SK-N-SH (cell line): ENCODE data around the gene RNASEH1. TPM values are rescaled to one million over a fixed set of nuclear protein-coding genes. Genes with fewer than 3 reads are reported as not detected.

Experiments
- CTCF ChIA-PET: fragments of 300-600, 350-600 bp; formaldehyde crosslinking; extraction: SDS; loops from one replicate; lab custom pipeline; 2021; lab: Yijun Ruan, JAX
- POLR2A ChIA-PET: fragments of 350-600 bp; sonication (Branson Sonifier 250); formaldehyde crosslinking; extraction: SDS; loops from one replicate; lab custom pipeline; 2020; ENCODE audit warnings: antibody characterized with exemption, inconsistent platforms; lab: Yijun Ruan, JAX
- DNase-seq: peaks from one replicate; pipeline ENCODE4 v3.0.0; 2012
- H2AFZ ChIP-seq: fragments of 200-600 bp; sonication (generic); 2 replicates; pipeline ENCODE4 v1.8.1; 2016; ENCODE audit warnings: antibody characterized with exemption, mild to moderate bottlenecking, low read depth
- H3F3A ChIP-seq: fragments of 200-600 bp; sonication (generic); replicated peaks from 2 replicates; pipeline ENCODE3; 2016; ENCODE audit warnings: antibody characterized with exemption, mild to moderate bottlenecking; ENCODE audit not compliant: insufficient read depth
- H3K27ac ChIP-seq, 2 experiments: fragments of 200-500 bp in 1 of 2; fragments of 200-600 bp in 1 of 2; sonication (Bioruptor generic) in 1 of 2; sonication (generic), shearing (Covaris generic) in 1 of 2; 2 replicates each; pipeline versions ENCODE4 v1.5.1 to v1.6.1; 2014 to 2016; ENCODE audit warnings: low read depth in 2 of 2, inconsistent platforms in 1 of 2, low read length in 1 of 2, mild to moderate bottlenecking in 1 of 2, mixed read lengths in 1 of 2
- H3K27me3 ChIP-seq: fragments of 200-600 bp; sonication (generic), shearing (Covaris generic); 2 replicates; pipeline ENCODE4 v1.6.1; 2016; ENCODE audit warnings: mixed run types; ENCODE audit not compliant: insufficient read depth
- H3K36me3 ChIP-seq, 2 experiments: fragments of 200-500 bp in 1 of 2; fragments of 200-600 bp in 1 of 2; sonication (Bioruptor generic) in 1 of 2; sonication (generic) in 1 of 2; replicated peaks in 1 of 2; 2 replicates each; pipeline versions ENCODE3 to v1.5.1; 2014 to 2016; ENCODE audit warnings: low read length in 1 of 2, mild to moderate bottlenecking in 1 of 2; ENCODE audit not compliant: insufficient read depth in 2 of 2, control insufficient read depth in 1 of 2
- H3K4me1 ChIP-seq, 2 experiments: fragments of 200-500 bp in 1 of 2; fragments of 200-600 bp in 1 of 2; sonication (Bioruptor generic) in 1 of 2; sonication (generic), shearing (Covaris generic) in 1 of 2; 2 replicates each; pipeline versions ENCODE4 v1.5.1 to v1.6.1; 2014 to 2016; ENCODE audit warnings: low read depth in 1 of 2, low read length in 1 of 2, mixed run types in 1 of 2; ENCODE audit not compliant: insufficient read depth in 2 of 2, control insufficient read depth in 1 of 2
- H3K4me2 ChIP-seq: fragments of 200-600 bp; sonication (generic), shearing (Covaris generic); 2 replicates; pipeline ENCODE4 v1.6.1; 2017; ENCODE audit warnings: mixed run types
- H3K4me3 ChIP-seq, 2 experiments: fragments of 200-500 bp in 1 of 2; fragments of 200-600 bp in 1 of 2; sonication (Bioruptor generic) in 1 of 2; sonication (generic), shearing (Covaris generic) in 1 of 2; 2 replicates each; pipeline versions ENCODE4 v1.5.1 to v1.8.1; 2014 to 2016; ENCODE audit warnings: low read depth in 2 of 2, inconsistent platforms in 1 of 2, low read length in 1 of 2, mild to moderate bottlenecking in 1 of 2, mixed read lengths in 1 of 2, moderate library complexity in 1 of 2
- H3K79me2 ChIP-seq: fragments of 200-600 bp; sonication (generic); 2 replicates; pipeline ENCODE4 v1.8.1; 2017; ENCODE audit warnings: mild to moderate bottlenecking; ENCODE audit not compliant: insufficient read depth
- H3K9ac ChIP-seq: fragments of 200-600 bp; sonication (generic); 2 replicates; pipeline ENCODE4 v1.6.1; 2017; ENCODE audit warnings: mixed run types
- H3K9me2 ChIP-seq: fragments of 200-600 bp; sonication (generic); 2 replicates; pipeline ENCODE4 v1.6.1; 2017; ENCODE audit warnings: mixed run types
- H3K9me3 ChIP-seq: fragments of 200-600 bp; sonication (generic); 2 replicates; pipeline ENCODE4 v1.6.1; 2017; ENCODE audit warnings: mixed run types, mild to moderate bottlenecking, moderate library complexity
- H4K20me1 ChIP-seq: fragments of 200-600 bp; sonication (generic); 2 replicates; pipeline ENCODE4 v1.6.1; 2017; ENCODE audit warnings: mild to moderate bottlenecking, mixed run types; ENCODE audit not compliant: insufficient read depth
- ELF1 ChIP-seq: IDR thresholded peaks from 2 replicates; pipeline ENCODE4 v1.4.0; 2012
- FOSL2 ChIP-seq: IDR thresholded peaks from 2 replicates; pipeline ENCODE4 v1.4.0; 2012; ENCODE audit warnings: low read depth, mild to moderate bottlenecking, moderate library complexity, borderline replicate concordance
- FOXJ3 ChIP-seq: sonication (generic); formaldehyde crosslinking; IDR thresholded peaks from 2 replicates; pipeline ENCODE4 v1.5.1; 2020; ENCODE audit warnings: mild to moderate bottlenecking, missing genetic modification reagents
- GABPA ChIP-seq: IDR thresholded peaks from 2 replicates; pipeline ENCODE4 v1.4.0; 2012; ENCODE audit warnings: low read depth, mild to moderate bottlenecking
- GATA2 ChIP-seq: sonication (generic); formaldehyde crosslinking; IDR thresholded peaks from 2 replicates; pipeline ENCODE4 v1.5.0; 2020; ENCODE audit warnings: mild to moderate bottlenecking, missing genetic modification reagents
- JUND ChIP-seq: IDR thresholded peaks from 2 replicates; pipeline ENCODE4 v1.4.0; 2012
- MXI1 ChIP-seq: IDR thresholded peaks from 2 replicates; pipeline ENCODE4 v1.6.1; 2012; ENCODE audit warnings: mild to moderate bottlenecking, low read depth, low read length, improper control_type of control experiment
- NFIC ChIP-seq: IDR thresholded peaks from 2 replicates; pipeline ENCODE4 v1.4.0; 2012; ENCODE audit warnings: borderline replicate concordance
- RAD21 ChIP-seq: IDR thresholded peaks from 2 replicates; pipeline ENCODE4 v1.6.1; 2012; ENCODE audit warnings: mild to moderate bottlenecking, low read length
- REST ChIP-seq: IDR thresholded peaks from 2 replicates; pipeline ENCODE4 v1.6.1; 2012; ENCODE audit warnings: mild to moderate bottlenecking, low read depth, low read length, moderate library complexity
- RFX5 ChIP-seq: IDR thresholded peaks from 2 replicates; pipeline ENCODE4 v1.6.1; 2012; ENCODE audit warnings: mild to moderate bottlenecking, improper control_type of control experiment, low read length
- SIN3A ChIP-seq: IDR thresholded peaks from 2 replicates; pipeline ENCODE4 v1.6.1; 2012; ENCODE audit warnings: low read depth, mild to moderate bottlenecking, low read length, moderate library complexity, borderline replicate concordance
- SMC3 ChIP-seq: IDR thresholded peaks from 2 replicates; pipeline ENCODE4 v1.6.1; 2012; ENCODE audit warnings: low read depth, low read length, improper control_type of control experiment
- TAF1 ChIP-seq: IDR thresholded peaks from 2 replicates; pipeline ENCODE4 v1.6.1; 2012; ENCODE audit warnings: low read depth, mild to moderate bottlenecking, low read length, moderate library complexity, borderline replicate concordance
- TEAD4 ChIP-seq: IDR thresholded peaks from 2 replicates; pipeline ENCODE4 v1.4.0; 2012; ENCODE audit warnings: mild to moderate bottlenecking, borderline replicate concordance; ENCODE audit not compliant: insufficient read depth
- USF2 ChIP-seq: fragments of 150-350 bp; IDR thresholded peaks from 2 replicates; pipeline ENCODE4 v1.6.1; 2017; ENCODE audit warnings: antibody characterized with exemption, low read length, low read depth, borderline replicate concordance
- YY1 ChIP-seq: IDR thresholded peaks from 2 replicates; pipeline ENCODE4 v1.4.0; 2012; ENCODE audit warnings: low read depth, mild to moderate bottlenecking
- ZBTB33 ChIP-seq: IDR thresholded peaks from 2 replicates; pipeline ENCODE4 v1.4.0; 2012; ENCODE audit warnings: low read depth, borderline replicate concordance
- WGBS: methylation state at CpG from one replicate; pipeline ENCODE4 v1.1.6; 2017; ENCODE audit warnings: low lambda C conversion rate; 5-methylcytosine and 5-hydroxymethylcytosine counted together
- polyA plus RNA-seq, 3 experiments: library from polyadenylated mRNA; depleted of rRNA; stranded (reverse); fragments of >200 nt; gene quantifications; 2 replicates each; pipeline ENCODE4 v1.2.3, GENCODE V29; 2012
- TF ChIP-seq, protein P1 (sequence below): IDR thresholded peaks from 2 replicates; pipeline ENCODE4; 2012
- TF ChIP-seq, protein P2 (sequence below): IDR thresholded peaks from 2 replicates; pipeline ENCODE4 v1.4.0; 2012; ENCODE audit warnings: low read depth, borderline replicate concordance

RNASEH1 gene
- polyA plus RNA-seq, 1 of the 3 experiments (the other 2 are of a cell fraction), result 34.4 TPM

GRCh38 chr2:3547915-3548314 is 10.2 kb downstream of the RNASEH1 start:
- ChIA-PET CTCF (interaction anchor here (1.0 kb wide), 1 partner anchor 20 kb away, joined by 3 read pairs; no protein-coding TSS in a partner anchor), POLR2A (no interaction called here)
- no peaks in the 10 kb centered on the region for H3K27me3 ChIP-seq
- no peak overlapping the region for H2AFZ ChIP-seq
- no peaks in the 10 kb centered on the region for H3K9me2 ChIP-seq
- no peak overlapping the region for H3K9ac ChIP-seq
- H3F3A ChIP-seq, result peaks cover 15% of the 10 kb centered on the region
- peaks cover 46% of the 10 kb centered on the region for H3K79me2 ChIP-seq
- H3K4me3 ChIP-seq, result no peak overlapping the region
- H3K9me3 ChIP-seq, result no peaks in the 10 kb centered on the region
- H3K27ac ChIP-seq, result no peak overlapping the region
- no peak for TF ChIP-seq RAD21
- no peak for TF ChIP-seq GATA2
- TF ChIP-seq MXI1, result no peak
- no peak for TF ChIP-seq ELF1
- TF ChIP-seq ZBTB33, result no peak
- no peak for TF ChIP-seq FOXJ3 (CRISPR knock-in tag)
- TF ChIP-seq YY1, result no peak
- TF ChIP-seq, protein P1, sequence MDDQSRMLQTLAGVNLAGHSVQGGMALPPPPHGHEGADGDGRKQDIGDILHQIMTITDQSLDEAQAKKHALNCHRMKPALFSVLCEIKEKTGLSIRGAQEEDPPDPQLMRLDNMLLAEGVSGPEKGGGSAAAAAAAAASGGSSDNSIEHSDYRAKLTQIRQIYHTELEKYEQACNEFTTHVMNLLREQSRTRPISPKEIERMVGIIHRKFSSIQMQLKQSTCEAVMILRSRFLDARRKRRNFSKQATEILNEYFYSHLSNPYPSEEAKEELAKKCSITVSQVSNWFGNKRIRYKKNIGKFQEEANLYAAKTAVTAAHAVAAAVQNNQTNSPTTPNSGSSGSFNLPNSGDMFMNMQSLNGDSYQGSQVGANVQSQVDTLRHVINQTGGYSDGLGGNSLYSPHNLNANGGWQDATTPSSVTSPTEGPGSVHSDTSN, result no peak
- TF ChIP-seq JUND, result no peak
- TF ChIP-seq USF2, result no peak
- no peak for TF ChIP-seq TEAD4
- TF ChIP-seq GABPA, result no peak
- TF ChIP-seq NFIC, result no peak
- no peaks in the 10 kb centered on the region for H4K20me1 ChIP-seq
- 83% methylated on average over 2 of the region's 2 CpGs for WGBS
- DNase-seq, result no peak
- no peak overlapping the region for H3K4me2 ChIP-seq
- H3K36me3 ChIP-seq, result peaks cover 76 to 89% of the 10 kb centered on the region in 2 experiments
- H3K4me1 ChIP-seq, result no peaks in the 10 kb centered on the region

GRCh38 chr2:3545788-3546478 is 12.2 kb downstream of the RNASEH1 start:
- Histone ChIP-seq H3K9ac (no peak overlapping the region), H2AFZ (no peak overlapping the region), H3K79me2 (peaks cover 55% of the 10 kb centered on the region), H3K4me2 (no peak overlapping the region), H4K20me1 (no peaks in the 10 kb centered on the region), H3K36me3 (peaks cover 76 to 87% of the 10 kb centered on the region in 2 experiments), H3K4me3 (no peak overlapping the region), H3K9me2 (no peaks in the 10 kb centered on the region), H3F3A (peaks cover 15% of the 10 kb centered on the region), H3K27me3 (no peaks in the 10 kb centered on the region), H3K4me1 (no peaks in the 10 kb centered on the region), H3K9me3 (no peaks in the 10 kb centered on the region), H3K27ac (no peak overlapping the region)
- no peak for DNase-seq
- WGBS, result 94% methylated on average over 10 of the region's 10 CpGs
- ChIA-PET POLR2A (no interaction called here), CTCF (interaction anchor here (1.0 to 3.0 kb wide), 3 partner anchors 8 to 105 kb away, joined by 4 to 10 read pairs (median 5); no protein-coding TSS in a partner anchor)
- no peak for TF ChIP-seq REST
- no peak for TF ChIP-seq SMC3
- TF ChIP-seq NFIC, result no peak
- TF ChIP-seq, protein P2, sequence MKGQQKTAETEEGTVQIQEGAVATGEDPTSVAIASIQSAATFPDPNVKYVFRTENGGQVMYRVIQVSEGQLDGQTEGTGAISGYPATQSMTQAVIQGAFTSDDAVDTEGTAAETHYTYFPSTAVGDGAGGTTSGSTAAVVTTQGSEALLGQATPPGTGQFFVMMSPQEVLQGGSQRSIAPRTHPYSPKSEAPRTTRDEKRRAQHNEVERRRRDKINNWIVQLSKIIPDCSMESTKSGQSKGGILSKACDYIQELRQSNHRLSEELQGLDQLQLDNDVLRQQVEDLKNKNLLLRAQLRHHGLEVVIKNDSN, result no peak
- TF ChIP-seq TEAD4, result no peak
- TF ChIP-seq FOSL2, result no peak
- no peak for TF ChIP-seq TAF1
- TF ChIP-seq GATA2, result no peak
- no peak for TF ChIP-seq RFX5
- TF ChIP-seq SIN3A, result no peak
